CD14-positive monocyte (primary cell): ENCODE results near the gene C10orf95. TPM values are rescaled to one million over a fixed set of nuclear protein-coding genes. Genes with fewer than 3 reads are reported as not detected.
"Not testable (repeated sequence)": the region's sequence is repeated elsewhere in the genome, so short reads cannot be mapped to it uniquely, and the experiment has no call there.

Source experiments
- DNase-seq, 3 donors: peaks; one replicate each; pipeline ENCODE4 v3.0.0-alpha.2; 2011 to 2022
- H2AFZ ChIP-seq: 2 replicates; pipeline ENCODE4 v1.6.0; 2012; ENCODE audit warnings: mild to moderate bottlenecking, low read depth, low read length, inconsistent platforms; ENCODE audit not compliant: insufficient read depth, poor library complexity, severe bottlenecking
- H3K27ac ChIP-seq, 2 donors: 1 replicate in 1 of 2; 2 replicates in 1 of 2; pipeline ENCODE4 v1.5.1; 2012 to 2013; ENCODE audit warnings: low read length in 2 of 2, control low read depth in 1 of 2, inconsistent platforms in 1 of 2, low read depth in 1 of 2, mild to moderate bottlenecking in 1 of 2
- H3K27me3 ChIP-seq, 2 donors: one replicate each; pipeline versions ENCODE4 v1.6.0 to v1.6.1; 2011 to 2013; ENCODE audit warnings: low read length in 2 of 2; ENCODE audit not compliant: control insufficient read depth in 2 of 2, insufficient read depth in 2 of 2
- H3K36me3 ChIP-seq, 2 donors: replicated peaks in 1 of 2; 1 replicate in 1 of 2; 2 replicates in 1 of 2; pipeline versions ENCODE4 v1.5.1 to v1.6.1; 2012 to 2013; ENCODE audit warnings: low read length in 2 of 2, control low read depth in 1 of 2, inconsistent platforms in 1 of 2, mild to moderate bottlenecking in 1 of 2; ENCODE audit not compliant: insufficient read depth in 2 of 2, control insufficient read depth in 1 of 2
- H3K4me1 ChIP-seq, 2 donors: 1 replicate in 1 of 2; 2 replicates in 1 of 2; pipeline versions ENCODE4 v1.5.1 to v1.6.1; 2012 to 2013; ENCODE audit warnings: low read length in 2 of 2, control low read depth in 1 of 2, inconsistent platforms in 1 of 2, mild to moderate bottlenecking in 1 of 2, moderate library complexity in 1 of 2; ENCODE audit not compliant: insufficient read depth in 2 of 2, control insufficient read depth in 1 of 2
- H3K4me2 ChIP-seq: replicated peaks from 2 replicates; pipeline ENCODE3; 2012; ENCODE audit warnings: low read length, moderate library complexity, mild to moderate bottlenecking; ENCODE audit not compliant: poor library complexity, severe bottlenecking; ENCODE audit errors: extremely low read depth
- H3K4me3 ChIP-seq, 3 experiments: fragments of 200-600 bp in 1 of 3; sonication (generic) in 1 of 3; replicated peaks in 1 of 3; 1 replicate in 2 of 3; 2 replicates in 1 of 3; pipeline ENCODE4 v1.5.1; 2011 to 2013; ENCODE audit warnings: low read length in 3 of 3, mild to moderate bottlenecking in 3 of 3, control low read depth in 2 of 3, low read depth in 2 of 3, inconsistent platforms in 1 of 3, moderate library complexity in 1 of 3
- H3K79me2 ChIP-seq: 2 replicates; pipeline ENCODE4 v1.6.0; 2012; ENCODE audit warnings: mild to moderate bottlenecking, control low read depth, inconsistent platforms, low read length, moderate library complexity; ENCODE audit not compliant: insufficient read depth
- H3K9ac ChIP-seq: 2 replicates; pipeline ENCODE4 v1.6.0; 2017; ENCODE audit warnings: low read length, mild to moderate bottlenecking; ENCODE audit not compliant: insufficient read depth, poor library complexity, severe bottlenecking
- H3K9me3 ChIP-seq, 2 donors: replicated peaks in 1 of 2; 1 replicate in 1 of 2; 2 replicates in 1 of 2; pipeline versions ENCODE4 v1.5.1 to v1.6.1; 2012 to 2013; ENCODE audit warnings: low read length in 2 of 2, control low read depth in 1 of 2; ENCODE audit not compliant: control insufficient read depth in 1 of 2, insufficient read depth in 1 of 2
- H4K20me1 ChIP-seq: 2 replicates; pipeline ENCODE4 v1.6.0; 2012; ENCODE audit warnings: mild to moderate bottlenecking, low read length, control low read depth, moderate library complexity; ENCODE audit not compliant: insufficient read depth
- H3K27ac Mint-ChIP-seq, 7 donors: one replicate each; pipeline ENCODE4 v1.8.0; 2020; ENCODE audit warnings: mild to moderate bottlenecking in 7 of 7, mixed read lengths in 7 of 7, moderate library complexity in 6 of 7, inconsistent platforms in 2 of 7
- H3K27me3 Mint-ChIP-seq, 3 donors: one replicate each; pipeline ENCODE4 v1.8.0; 2021 to 2022; ENCODE audit warnings: low read depth in 3 of 3, mild to moderate bottlenecking in 3 of 3, mixed read lengths in 3 of 3, moderate library complexity in 3 of 3, inconsistent platforms in 1 of 3
- H3K36me3 Mint-ChIP-seq, 2 donors: one replicate each; pipeline ENCODE4 v1.8.0; 2020; ENCODE audit warnings: mixed read lengths in 2 of 2, inconsistent platforms in 1 of 2, mild to moderate bottlenecking in 1 of 2
- H3K4me1 Mint-ChIP-seq: one replicate; pipeline ENCODE4 v1.8.0; 2020; ENCODE audit warnings: mild to moderate bottlenecking, mixed read lengths
- H3K4me3 Mint-ChIP-seq, 2 donors: one replicate each; pipeline ENCODE4 v1.8.0; 2020; ENCODE audit warnings: mild to moderate bottlenecking in 2 of 2, mixed read lengths in 2 of 2, moderate library complexity in 1 of 2
- H3K9me3 Mint-ChIP-seq, 7 donors: one replicate each; pipeline ENCODE4 v1.8.0; 2020 to 2022; ENCODE audit warnings: mixed read lengths in 7 of 7, mild to moderate bottlenecking in 6 of 7, moderate library complexity in 6 of 7, inconsistent platforms in 2 of 7
- CTCF ChIP-seq: fragments of 200-600 bp; IDR thresholded peaks from one replicate; pipeline ENCODE4 v1.8.0; 2022; ENCODE audit warnings: antibody characterized with exemption, mild to moderate bottlenecking
- WGBS: methylation state at CpG from one replicate; pipeline ENCODE4 v1.1.5; 2013; ENCODE audit warnings: missing lambda C conversion rate; ENCODE audit not compliant: insufficient coverage; 5-methylcytosine and 5-hydroxymethylcytosine counted together
- intact Hi-C, 2 donors: fragments of 100-400 bp; cut with micrococcal nuclease; formaldehyde crosslinking; loops; one replicate each; pipeline versions ENCODE4 v1.15.0 to v1.15.1; 2023
- polyA minus RNA-seq: library from RNA; depleted of rRNA, polyadenylated mRNA; stranded (reverse); fragments of >200 nt; gene quantifications from 2 replicates; pipeline ENCODE4 v1.2.3, GENCODE V29; 2012
- polyA plus RNA-seq, 3 donors: library from polyadenylated mRNA; depleted of rRNA in 1 of 3; unstranded in 2 of 3; stranded (reverse) in 1 of 3; fragments of 300-500 nt in 2 of 3; fragments of >200 nt in 1 of 3; fragmentation: Illumina TruSeq in 2 of 3; gene quantifications; 1 replicate in 2 of 3; 2 replicates in 1 of 3; pipeline ENCODE4 v1.2.3, GENCODE V29; 2012 to 2021
- total RNA-seq, 12 experiments: library from RNA in 1 of 12; stranded (reverse) in 1 of 12; fragments of 120-200 nt in 1 of 12; gene quantifications; one replicate each; pipeline ENCODE4 v1.2.4 and lab custom pipeline; 2013 to 2026; ENCODE audit warnings: mixed read lengths in 6 of 12, inconsistent platforms in 1 of 12

Gene C10orf95
- total RNA-seq (2013), result 0.08 TPM
- polyA plus RNA-seq, result under 1 TPM in 1 of 3 donors, not detected in 2; 0.27 TPM
- 0.42 and 0.64 TPM in 2 replicates for polyA minus RNA-seq
- total RNA-seq (lab: John Stamatoyannopoulos, UW), result 0.17 to 1.8 (median 1.0) reads per million in 11 experiments

- peak within 1 kb of the TSS; percentile 98 to 100 (median 98) for H3K27ac Mint-ChIP-seq
- no peaks in the 10 kb centered on the region for H3K36me3 ChIP-seq
- peak within 1 kb of the TSS; percentile 89 to 98 for H3K27ac ChIP-seq
- no peak for TF ChIP-seq CTCF
- H3K4me1 Mint-ChIP-seq, result peaks cover 64% of the 10 kb centered on the region
- intact Hi-C loops, result no loop called here
- 21% methylated on average over 25 of the region's 28 CpGs for WGBS
- H3K4me2 ChIP-seq, result peak within 1 kb of the TSS; percentile 96
- H3K36me3 Mint-ChIP-seq, result peaks cover 4 to 5% of the 10 kb centered on the region in 2 donors
- no peaks in the 10 kb centered on the region for H3K27me3 ChIP-seq
- H3K4me3 Mint-ChIP-seq, result peak within 1 kb of the TSS; percentile 80 to 94
- no peak for DNase-seq
- H3K9me3 Mint-ChIP-seq, result peaks cover 0 to 4% (median 0%) of the 10 kb centered on the region in 7 donors
- peak within 1 kb of the TSS; percentile 83 for H3K9ac ChIP-seq
- H3K9me3 ChIP-seq, result no peaks in the 10 kb centered on the region
- H2AFZ ChIP-seq, result peak within 1 kb of the TSS; percentile 89
- H3K27me3 Mint-ChIP-seq, result peaks cover 0 to 2% (median 0%) of the 10 kb centered on the region in 3 donors
- H4K20me1 ChIP-seq, result no peaks in the 10 kb centered on the region
- peaks cover 14% of the 10 kb centered on the region for H3K79me2 ChIP-seq
- peaks cover 66 to 73% of the 10 kb centered on the region in 2 donors for H3K4me1 ChIP-seq
- H3K4me3 ChIP-seq, result peak within 1 kb of the TSS; percentile 63 to 84 (median 80)
These were observed at the start of gene C10orf95 for GRCh38 chr10:102451105-102451969. Gene C10orf95 (minus strand): TSS chr10:102451543. CDS start chr10:102451093, 450 bp downstream.

GRCh38 chr10:102500686-102501085 lies 49.3 kb upstream of the C10orf95 start:
- Histone ChIP-seq H3K4me2 (peak overlapping the region; percentile 95), H3K4me3 (peak overlapping the region in 1 of 3 experiments; percentile 93), H4K20me1 (peaks cover 76% of the 10 kb centered on the region), H3K4me1 (peaks cover 38 to 44% of the 10 kb centered on the region in 2 donors), H3K79me2 (peaks cover 84% of the 10 kb centered on the region), H3K36me3 (peaks cover 0 to 24% of the 10 kb centered on the region in 2 donors)
- not testable (repeated sequence) for H3K27ac ChIP-seq, H3K9ac ChIP-seq, H3K4me3 Mint-ChIP-seq, H3K9me3 ChIP-seq, H3K27ac Mint-ChIP-seq, DNase-seq, H3K27me3 Mint-ChIP-seq, H2AFZ ChIP-seq, H3K27me3 ChIP-seq, H3K9me3 Mint-ChIP-seq
- Mint-ChIP-seq H3K36me3 (peaks cover 8 to 23% of the 10 kb centered on the region in 2 donors), H3K4me1 (peaks cover 24% of the 10 kb centered on the region)
- intact Hi-C loops, result loop anchor here (5.0 to 10.0 kb wide), 5 partner anchors 38 to 366 kb away; partner anchors contain the start of genes PPRC1 (in 2 of the 2), ELOVL3 (in 1 of the 2) and WBP1L (in 1 of the 2)
- WGBS, result 94% methylated on average over 5 of the region's 13 CpGs
